Measurements from ENCODE around the gene MIA3. TPM values are rescaled to one million over a fixed set of nuclear protein-coding genes. Genes with fewer than 3 reads are reported as not detected.

Gene MIA3
- total and polyA plus RNA-seq, 2 donors from 2014 or later: 19.1 to 51.5 TPM

- Histone ChIP-seq H3K27ac (ENCODE audit: low read depth in 2 of 2, low read length in 2 of 2) (no peak overlapping the region), H3K9me3 (ENCODE audit: control insufficient read depth in 2 of 3, insufficient read depth in 1 of 3, low read length in 3 of 3) (no peaks in the 10 kb centered on the region), H3K4me1 (ENCODE audit: control insufficient read depth in 2 of 3, insufficient read depth in 2 of 3, low read depth in 1 of 3, low read length in 3 of 3) (no peaks in the 10 kb centered on the region), H3K27me3 (ENCODE audit: control insufficient read depth, insufficient read depth, low read length) (no peaks in the 10 kb centered on the region), H3K9ac (ENCODE audit: low read length in 3 of 3) (no peak overlapping the region), H3K4me3 (ENCODE audit: low read length in 3 of 3) (no peak overlapping the region), H3K36me3 (ENCODE audit: control insufficient read depth in 2 of 3, insufficient read depth in 3 of 3, low read length in 3 of 3) (peaks cover 0 to 3% (median 0%) of the 10 kb centered on the region in 3 donors)
- no peak for FAIRE-seq
- TF ChIP-seq CTCF (IDR thresholded peaks at IDR 0.05; ENCODE audit: borderline replicate concordance, extremely low read depth, insufficient read depth): no peak
- no peak for DNase-seq
- intact Hi-C loops (cut with DNase I): no loop called here
These were observed 86.4 kb downstream of the MIA3 start for GRCh38 chr1:222704260-222704659.

GRCh38 chr1:222706815-222707214 is 88.9 kb downstream of the MIA3 start:
- Histone ChIP-seq H3K9me3 (ENCODE audit: control insufficient read depth in 2 of 3, insufficient read depth in 1 of 3, low read length in 3 of 3) (no peaks in the 10 kb centered on the region), H3K4me1 (ENCODE audit: control insufficient read depth in 2 of 3, insufficient read depth in 2 of 3, low read depth in 1 of 3, low read length in 3 of 3) (peaks cover 0 to 3% (median 0%) of the 10 kb centered on the region in 3 donors), H3K9ac (ENCODE audit: low read length in 3 of 3) (no peak overlapping the region), H3K36me3 (ENCODE audit: control insufficient read depth in 2 of 3, insufficient read depth in 3 of 3, low read length in 3 of 3) (peaks cover 0 to 3% (median 0%) of the 10 kb centered on the region in 3 donors), H3K4me3 (ENCODE audit: low read length in 3 of 3) (no peak overlapping the region), H3K27me3 (ENCODE audit: control insufficient read depth, insufficient read depth, low read length) (no peaks in the 10 kb centered on the region), H3K27ac (ENCODE audit: low read depth in 2 of 2, low read length in 2 of 2) (no peak overlapping the region)
- FAIRE-seq (no peak), DNase-seq (no peak)
- intact Hi-C loops (cut with DNase I): no loop called here
- TF ChIP-seq CTCF (IDR thresholded peaks at IDR 0.05; ENCODE audit: borderline replicate concordance, extremely low read depth, insufficient read depth): no peak

- FAIRE-seq (no peak), DNase-seq (no peak)
- intact Hi-C loops (cut with DNase I): no loop called here
- H3K36me3 ChIP-seq (ENCODE audit: control insufficient read depth in 2 of 3, insufficient read depth in 3 of 3, low read length in 3 of 3): no peaks in the 10 kb centered on the region
- no peak overlapping the region for H3K9ac ChIP-seq (ENCODE audit: low read length in 3 of 3)
- no peaks in the 10 kb centered on the region for H3K9me3 ChIP-seq (ENCODE audit: control insufficient read depth in 2 of 3, insufficient read depth in 1 of 3, low read length in 3 of 3)
- H3K27me3 ChIP-seq (ENCODE audit: control insufficient read depth, insufficient read depth, low read length): no peaks in the 10 kb centered on the region
- H3K4me3 ChIP-seq (ENCODE audit: low read length in 3 of 3): no peak overlapping the region
- TF ChIP-seq CTCF (IDR thresholded peaks at IDR 0.05; ENCODE audit: borderline replicate concordance, extremely low read depth, insufficient read depth): no peak
- H3K27ac ChIP-seq (ENCODE audit: low read depth in 2 of 2, low read length in 2 of 2): no peak overlapping the region
- H3K4me1 ChIP-seq (ENCODE audit: control insufficient read depth in 2 of 3, insufficient read depth in 2 of 3, low read depth in 1 of 3, low read length in 3 of 3): peaks cover 0 to 3% (median 2%) of the 10 kb centered on the region in 3 donors
These were observed 91.8 kb downstream of the MIA3 start for GRCh38 chr1:222709700-222710153.

All from kidney (tissue), 14 donors.